HCT116 (cell line): Measurements from ENCODE around the gene GABPA.

Experiments used
- EGR1 ChIP-seq: IDR thresholded peaks from 2 replicates; pipeline ENCODE4 v1.6.1; 2012; ENCODE audit warnings: low read depth
- EZH2 ChIP-seq: fragments of 200-600 bp; sonication (generic); IDR thresholded peaks from 2 replicates; pipeline ENCODE4 v1.6.1; 2017; ENCODE audit warnings: antibody characterized with exemption, mixed run types
- EZH2phosphoT487 ChIP-seq: fragments of 200-600 bp; IDR thresholded peaks from 2 replicates; pipeline ENCODE4 v1.6.1; 2018; ENCODE audit warnings: antibody characterized with exemption, borderline replicate concordance
- POLR2A ChIP-seq: IDR thresholded peaks from 2 replicates; pipeline ENCODE4 v1.7.0; 2011; ENCODE audit warnings: borderline replicate concordance; ENCODE audit not compliant: insufficient read depth, insufficient read length; ENCODE audit errors: extremely low read depth
- POLR2AphosphoS5 ChIP-seq: IDR thresholded peaks from 2 replicates; pipeline ENCODE4 v1.6.1; 2011; ENCODE audit warnings: mild to moderate bottlenecking, low read depth, low read length, moderate library complexity
- RAD21 ChIP-seq: IDR thresholded peaks from 2 replicates; pipeline ENCODE4 v1.6.1; 2012; ENCODE audit warnings: low read depth, mild to moderate bottlenecking
- YY1 ChIP-seq: IDR thresholded peaks from 2 replicates; pipeline ENCODE4 v1.6.1; 2011; ENCODE audit warnings: low read length, low read depth, moderate library complexity, mild to moderate bottlenecking; ENCODE audit not compliant: insufficient replicate concordance; ENCODE audit errors: extremely low read depth
- ZNF274 ChIP-seq: fragments of 200-500 bp; sonication (Bioruptor generic); IDR thresholded peaks from 2 replicates; pipeline ENCODE4 v1.6.1; 2014; ENCODE audit warnings: mild to moderate bottlenecking, low read depth, low read length, inconsistent platforms
- TF ChIP-seq, protein P1 (sequence below), 3 experiments: fragments of 200-600 bp in 1 of 3; sonication (generic) in 1 of 3; IDR thresholded peaks in 2 of 3; conservative IDR thresholded peaks in 1 of 3; 2 replicates each; pipeline ENCODE4 v1.5.1; 2012 to 2017; ENCODE audit warnings: low read depth in 2 of 3, low read length in 2 of 3, antibody characterized with exemption in 1 of 3, borderline replicate concordance in 1 of 3, control low read depth in 1 of 3, mild to moderate bottlenecking in 1 of 3, mixed read lengths in 1 of 3, mixed run types in 1 of 3, moderate library complexity in 1 of 3; ENCODE audit not compliant: insufficient read depth in 1 of 3
- TF ChIP-seq, protein P2 (sequence below): IDR thresholded peaks from 2 replicates; pipeline ENCODE4 v1.6.1; 2012

DNA sequence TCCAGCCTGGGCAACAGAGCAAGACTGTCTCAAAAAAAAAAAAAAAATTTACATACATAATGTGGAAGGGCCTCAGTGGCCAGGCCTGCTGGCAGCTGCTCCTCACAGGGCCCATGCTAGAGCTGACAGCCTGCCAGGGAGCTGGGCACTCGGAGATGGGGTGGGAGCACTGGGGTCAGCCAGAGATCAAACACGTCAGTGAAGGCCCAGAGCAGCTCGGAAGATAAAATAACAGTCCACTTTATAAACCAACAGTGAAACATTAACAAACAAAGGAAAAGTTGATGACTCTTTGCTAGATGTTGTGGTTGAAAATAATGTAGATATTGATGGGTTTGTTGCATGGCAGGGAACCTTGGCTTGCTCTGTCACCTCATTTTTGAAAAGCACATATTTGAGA is 42.8 kb upstream of the GABPA start:
- no peak for TF ChIP-seq EZH2
- no peak for TF ChIP-seq ZNF274
- TF ChIP-seq RAD21: no peak
- no peak for TF ChIP-seq YY1
- no peak for TF ChIP-seq POLR2AphosphoS5
- TF ChIP-seq EZH2phosphoT487: no peak
- TF ChIP-seq, protein P1, sequence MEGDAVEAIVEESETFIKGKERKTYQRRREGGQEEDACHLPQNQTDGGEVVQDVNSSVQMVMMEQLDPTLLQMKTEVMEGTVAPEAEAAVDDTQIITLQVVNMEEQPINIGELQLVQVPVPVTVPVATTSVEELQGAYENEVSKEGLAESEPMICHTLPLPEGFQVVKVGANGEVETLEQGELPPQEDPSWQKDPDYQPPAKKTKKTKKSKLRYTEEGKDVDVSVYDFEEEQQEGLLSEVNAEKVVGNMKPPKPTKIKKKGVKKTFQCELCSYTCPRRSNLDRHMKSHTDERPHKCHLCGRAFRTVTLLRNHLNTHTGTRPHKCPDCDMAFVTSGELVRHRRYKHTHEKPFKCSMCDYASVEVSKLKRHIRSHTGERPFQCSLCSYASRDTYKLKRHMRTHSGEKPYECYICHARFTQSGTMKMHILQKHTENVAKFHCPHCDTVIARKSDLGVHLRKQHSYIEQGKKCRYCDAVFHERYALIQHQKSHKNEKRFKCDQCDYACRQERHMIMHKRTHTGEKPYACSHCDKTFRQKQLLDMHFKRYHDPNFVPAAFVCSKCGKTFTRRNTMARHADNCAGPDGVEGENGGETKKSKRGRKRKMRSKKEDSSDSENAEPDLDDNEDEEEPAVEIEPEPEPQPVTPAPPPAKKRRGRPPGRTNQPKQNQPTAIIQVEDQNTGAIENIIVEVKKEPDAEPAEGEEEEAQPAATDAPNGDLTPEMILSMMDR (IDR thresholded peaks at IDR 0.05 in 2 of 3, conservative IDR thresholded peaks at IDR 0.05 in 1 of 3; ENCODE audit: borderline replicate concordance in 1 of 3, insufficient read depth in 1 of 3, low read depth in 2 of 3, low read length in 2 of 3): no peak
- TF ChIP-seq, protein P2, sequence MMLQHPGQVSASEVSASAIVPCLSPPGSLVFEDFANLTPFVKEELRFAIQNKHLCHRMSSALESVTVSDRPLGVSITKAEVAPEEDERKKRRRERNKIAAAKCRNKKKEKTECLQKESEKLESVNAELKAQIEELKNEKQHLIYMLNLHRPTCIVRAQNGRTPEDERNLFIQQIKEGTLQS: no peak
- no peak for TF ChIP-seq POLR2A
- no peak for TF ChIP-seq EGR1
